Caco-2 (cell line): Measurements from ENCODE around the gene FLOT1. TPM values are rescaled to one million over a fixed set of nuclear protein-coding genes. Genes with fewer than 3 reads are reported as not detected.

Experiments used
- BruUV-seq: library from RNA; stranded (reverse); fragments of 400-500 nt; replicated peaks from 2 replicates; lab custom pipeline; 2021; lab: Mats Ljungman, UMichigan
- CTCF ChIA-PET: fragments of 300-600 bp; sonication (Branson Sonifier 250); formaldehyde crosslinking; loops from one replicate; lab custom pipeline; 2022; ENCODE audit warnings: antibody characterized with exemption; lab: Charles Lee
- POLR2A ChIA-PET: fragments of 300-600 bp; sonication (Branson Sonifier 250); formaldehyde crosslinking; loops from one replicate; lab custom pipeline; 2022; ENCODE audit warnings: antibody characterized with exemption; lab: Charles Lee
- DNase-seq, 2 experiments: peaks; one replicate each; pipeline versions ENCODE4 v3.0.0 to v3.0.0-alpha.2; 2020 to 2022
- H3K27me3 ChIP-seq: replicated peaks from 2 replicates; pipeline ENCODE4 v1.6.0; 2011; ENCODE audit warnings: low read length; ENCODE audit not compliant: control insufficient read depth, insufficient read depth
- H3K36me3 ChIP-seq: 2 replicates; pipeline ENCODE4 v1.5.1; 2011; ENCODE audit warnings: low read length; ENCODE audit not compliant: control insufficient read depth, insufficient read depth
- H3K4me1 ChIP-seq: fragments of 250-450 bp; sonication (Bioruptor Pico); 2 replicates; pipeline ENCODE4 v1.5.1; 2020; ENCODE audit warnings: mild to moderate bottlenecking
- H3K4me3 ChIP-seq: 2 replicates; pipeline ENCODE4 v1.5.1; 2011; ENCODE audit warnings: low read depth, mild to moderate bottlenecking, control low read depth, low read length
- H3K9me3 ChIP-seq: fragments of 250-450 bp; sonication (Bioruptor Pico); 2 replicates; pipeline ENCODE4 v1.5.1; 2020; ENCODE audit warnings: mild to moderate bottlenecking, moderate library complexity
- H3K27ac Mint-ChIP-seq: one replicate; pipeline ENCODE4 v1.8.0; 2022; ENCODE audit warnings: mixed read lengths; ENCODE audit not compliant: unreplicated experiment
- H3K27me3 Mint-ChIP-seq: one replicate; pipeline ENCODE4 v1.8.0; 2022; ENCODE audit warnings: mixed read lengths; ENCODE audit not compliant: insufficient read depth, unreplicated experiment
- H3K36me3 Mint-ChIP-seq: one replicate; pipeline ENCODE4 v1.8.0; 2022; ENCODE audit warnings: mild to moderate bottlenecking, mixed read lengths; ENCODE audit not compliant: insufficient read depth, unreplicated experiment
- H3K4me1 Mint-ChIP-seq: one replicate; pipeline ENCODE4 v1.8.0; 2022; ENCODE audit warnings: low read depth, mixed read lengths; ENCODE audit not compliant: unreplicated experiment
- H3K4me3 Mint-ChIP-seq: one replicate; pipeline ENCODE4 v1.8.0; 2022; ENCODE audit warnings: mild to moderate bottlenecking, moderate library complexity, mixed read lengths; ENCODE audit not compliant: unreplicated experiment
- H3K9me3 Mint-ChIP-seq: one replicate; pipeline ENCODE4 v1.8.0; 2022; ENCODE audit warnings: mixed read lengths; ENCODE audit not compliant: unreplicated experiment
- CTCF ChIP-seq, 2 experiments: fragments of 200-600 bp in 1 of 2; IDR thresholded peaks; 1 replicate in 1 of 2; 2 replicates in 1 of 2; pipeline versions ENCODE4 v1.5.1 to v1.8.0; 2011 to 2022; ENCODE audit warnings: antibody characterized with exemption in 1 of 2, control low read depth in 1 of 2, inconsistent platforms in 1 of 2, low read depth in 1 of 2, low read length in 1 of 2, mild to moderate bottlenecking in 1 of 2, moderate library complexity in 1 of 2; ENCODE audit not compliant: insufficient read depth in 1 of 2, severe bottlenecking in 1 of 2, unreplicated experiment in 1 of 2
- intact Hi-C: fragments of 100-400 bp; cut with micrococcal nuclease; formaldehyde crosslinking; loops from one replicate; pipeline ENCODE4 v1.10.0; 2022; ENCODE audit not compliant: unreplicated experiment
- total RNA-seq: library from RNA; stranded (reverse); gene quantifications from 2 replicates; pipeline ENCODE4 v1.2.3, GENCODE V29; 2022

FLOT1 gene
- total RNA-seq, 1 experiment from 2014 or later: 113 TPM

- no peak overlapping the region for H3K27ac Mint-ChIP-seq
Observed at GRCh38 chr6:30714263-30714662, 28.2 kb downstream of the FLOT1 start.

GRCh38 chr6:30712441-30712945 lies 30.0 kb downstream of the FLOT1 start:
- Histone ChIP-seq H3K36me3 (peaks cover 4% of the 10 kb centered on the region; the same call in 1 of the 2 replicates), H3K27me3 (no peaks in the 10 kb centered on the region), H3K4me1 (no peaks in the 10 kb centered on the region), H3K4me3 (no peak overlapping the region), H3K9me3 (no peaks in the 10 kb centered on the region)
- Mint-ChIP-seq H3K27ac (no peak overlapping the region), H3K27me3 (no peaks in the 10 kb centered on the region), H3K4me3 (no peak overlapping the region), H3K4me1 (peaks cover 21% of the 10 kb centered on the region), H3K36me3 (peaks cover 54% of the 10 kb centered on the region), H3K9me3 (no peaks in the 10 kb centered on the region)
- intact Hi-C loops: no loop called here
- no TSS peak for BruUV-seq
- no peak for DNase-seq
- POLR2A ChIA-PET: no interaction called here
- CTCF ChIA-PET: no interaction called here
- no peak for TF ChIP-seq CTCF (IDR thresholded peaks at IDR 0.05; ENCODE audit: insufficient read depth in 1 of 2, low read depth in 1 of 2, low read length in 1 of 2, severe bottlenecking in 1 of 2, unreplicated experiment in 1 of 2)

More at GRCh38 chr6:30714263-30714662, 28.2 kb downstream of the FLOT1 start:
- TF ChIP-seq CTCF (IDR thresholded peaks at IDR 0.05; ENCODE audit: insufficient read depth in 1 of 2, low read depth in 1 of 2, low read length in 1 of 2, severe bottlenecking in 1 of 2, unreplicated experiment in 1 of 2): no peak
- Histone ChIP-seq H3K4me1 (peaks cover 5% of the 10 kb centered on the region; the same call in 1 of the 2 replicates), H3K9me3 (no peaks in the 10 kb centered on the region), H3K36me3 (peaks cover 4% of the 10 kb centered on the region; the same call in 1 of the 2 replicates), H3K27me3 (no peaks in the 10 kb centered on the region), H3K4me3 (no peak overlapping the region)
- Mint-ChIP-seq H3K4me1 (peaks cover 14% of the 10 kb centered on the region), H3K4me3 (no peak overlapping the region), H3K9me3 (no peaks in the 10 kb centered on the region), H3K36me3 (peaks cover 51% of the 10 kb centered on the region), H3K27me3 (no peaks in the 10 kb centered on the region)
- BruUV-seq: no TSS peak
- DNase-seq: no peak
- ChIA-PET CTCF (no interaction called here), POLR2A (interaction anchor here (0.6 kb wide), 1 partner anchor 312 kb away, joined by 3 read pairs; no protein-coding TSS in a partner anchor)
- intact Hi-C loops: no loop called here

- Mint-ChIP-seq H3K27ac (no peak overlapping the region), H3K4me1 (peaks cover 20% of the 10 kb centered on the region), H3K9me3 (no peaks in the 10 kb centered on the region), H3K27me3 (no peaks in the 10 kb centered on the region), H3K36me3 (peaks cover 48% of the 10 kb centered on the region), H3K4me3 (no peak overlapping the region)
- TF ChIP-seq CTCF (IDR thresholded peaks at IDR 0.05; ENCODE audit: insufficient read depth in 1 of 2, low read depth in 1 of 2, low read length in 1 of 2, severe bottlenecking in 1 of 2, unreplicated experiment in 1 of 2): no peak
- no TSS peak for BruUV-seq
- Histone ChIP-seq H3K4me3 (no peak overlapping the region), H3K27me3 (no peaks in the 10 kb centered on the region), H3K36me3 (peaks cover 4% of the 10 kb centered on the region; the same call in 1 of the 2 replicates), H3K4me1 (no peaks in the 10 kb centered on the region), H3K9me3 (no peaks in the 10 kb centered on the region)
- CTCF ChIA-PET: no interaction called here
- POLR2A ChIA-PET: no interaction called here
- DNase-seq: no peak
- intact Hi-C loops: no loop called here
Observed at GRCh38 chr6:30711758-30712380, 30.6 kb downstream of the FLOT1 start.
